ENCODE results near the gene CEBPG.
A peak's percentile ranks its signal among the peaks of the same experiment; 100 is the strongest.

Gene CEBPG

DNA sequence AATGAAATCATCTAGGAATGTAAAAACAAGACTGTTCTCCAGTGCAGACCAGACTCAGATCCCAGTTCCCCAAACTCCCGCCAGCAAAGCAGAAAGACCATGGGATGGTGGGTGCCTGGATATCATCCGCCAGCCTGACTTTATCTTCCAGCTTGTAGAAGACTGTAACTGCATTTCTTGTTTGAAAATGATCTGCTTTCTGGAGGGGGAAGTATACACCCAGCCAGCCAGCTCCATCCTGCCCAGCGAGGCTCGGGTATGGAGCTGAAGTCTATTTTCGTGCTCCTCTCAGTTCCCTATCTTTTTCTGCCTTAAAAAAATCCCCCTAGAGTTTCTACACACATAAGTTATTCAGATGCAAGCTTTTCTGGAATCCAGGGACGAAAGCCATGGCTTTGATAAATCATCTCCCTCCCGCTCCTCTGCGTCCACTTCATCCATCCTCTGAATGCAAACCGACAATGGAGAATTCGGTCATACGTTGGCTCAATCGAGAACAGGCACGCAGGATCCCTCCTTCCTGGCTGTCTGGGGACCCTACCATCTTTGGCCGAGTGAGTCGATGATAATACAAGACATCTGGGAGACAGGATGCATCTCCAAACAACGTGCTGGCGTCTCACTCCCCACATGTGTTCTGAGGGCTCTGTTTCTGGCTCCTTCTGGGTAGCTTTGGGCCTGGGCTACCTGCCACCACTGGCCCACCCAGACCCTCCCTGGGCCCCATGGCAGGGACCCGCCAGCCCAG is 31.2 kb downstream of the CEBPG start:
- no peak for DNase-seq (ENCODE audit: low spot score)
- H3K27ac ChIP-seq, result no peak overlapping the region
- TF ChIP-seq, protein P1, sequence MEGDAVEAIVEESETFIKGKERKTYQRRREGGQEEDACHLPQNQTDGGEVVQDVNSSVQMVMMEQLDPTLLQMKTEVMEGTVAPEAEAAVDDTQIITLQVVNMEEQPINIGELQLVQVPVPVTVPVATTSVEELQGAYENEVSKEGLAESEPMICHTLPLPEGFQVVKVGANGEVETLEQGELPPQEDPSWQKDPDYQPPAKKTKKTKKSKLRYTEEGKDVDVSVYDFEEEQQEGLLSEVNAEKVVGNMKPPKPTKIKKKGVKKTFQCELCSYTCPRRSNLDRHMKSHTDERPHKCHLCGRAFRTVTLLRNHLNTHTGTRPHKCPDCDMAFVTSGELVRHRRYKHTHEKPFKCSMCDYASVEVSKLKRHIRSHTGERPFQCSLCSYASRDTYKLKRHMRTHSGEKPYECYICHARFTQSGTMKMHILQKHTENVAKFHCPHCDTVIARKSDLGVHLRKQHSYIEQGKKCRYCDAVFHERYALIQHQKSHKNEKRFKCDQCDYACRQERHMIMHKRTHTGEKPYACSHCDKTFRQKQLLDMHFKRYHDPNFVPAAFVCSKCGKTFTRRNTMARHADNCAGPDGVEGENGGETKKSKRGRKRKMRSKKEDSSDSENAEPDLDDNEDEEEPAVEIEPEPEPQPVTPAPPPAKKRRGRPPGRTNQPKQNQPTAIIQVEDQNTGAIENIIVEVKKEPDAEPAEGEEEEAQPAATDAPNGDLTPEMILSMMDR (conservative IDR thresholded peaks at IDR 0.05; ENCODE audit: low read depth), result no peak
- CTCF ChIA-PET, result interaction anchor here (2.0 to 2.8 kb wide), 3 partner anchors 163 to 170 kb away, joined by 6 to 50 read pairs (median 14); no protein-coding TSS in a partner anchor
- POLR2A ChIA-PET (ENCODE audit: low non-redundant PET), result no interaction called here

DNA sequence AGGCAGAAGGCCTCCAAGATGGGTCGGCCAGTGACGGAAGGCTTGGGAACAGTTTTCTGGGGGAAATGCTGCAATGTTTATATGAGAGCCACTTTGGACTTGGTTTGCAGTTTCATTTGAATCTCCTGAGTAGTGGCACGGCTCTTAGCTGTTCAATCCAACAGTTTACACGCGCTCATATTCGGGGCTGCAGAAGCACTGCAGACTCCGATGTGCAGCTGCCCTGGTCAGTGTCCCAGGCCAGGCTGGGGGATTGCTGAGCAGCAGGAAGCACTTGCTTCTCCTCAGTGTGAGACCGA is 31.7 kb downstream of the CEBPG start:
- H3K27ac ChIP-seq, result no peak overlapping the region
- TF ChIP-seq, protein P1 (conservative IDR thresholded peaks at IDR 0.05; ENCODE audit: low read depth), result no peak
- DNase-seq (ENCODE audit: low spot score), result no peak
- ChIA-PET POLR2A (ENCODE audit: low non-redundant PET) (no interaction called here), CTCF (interaction anchor here (0.7 to 2.7 kb wide), 4 partner anchors 163 to 1884 kb away, joined by 3 to 50 read pairs (median 14); no protein-coding TSS in a partner anchor)

DNA sequence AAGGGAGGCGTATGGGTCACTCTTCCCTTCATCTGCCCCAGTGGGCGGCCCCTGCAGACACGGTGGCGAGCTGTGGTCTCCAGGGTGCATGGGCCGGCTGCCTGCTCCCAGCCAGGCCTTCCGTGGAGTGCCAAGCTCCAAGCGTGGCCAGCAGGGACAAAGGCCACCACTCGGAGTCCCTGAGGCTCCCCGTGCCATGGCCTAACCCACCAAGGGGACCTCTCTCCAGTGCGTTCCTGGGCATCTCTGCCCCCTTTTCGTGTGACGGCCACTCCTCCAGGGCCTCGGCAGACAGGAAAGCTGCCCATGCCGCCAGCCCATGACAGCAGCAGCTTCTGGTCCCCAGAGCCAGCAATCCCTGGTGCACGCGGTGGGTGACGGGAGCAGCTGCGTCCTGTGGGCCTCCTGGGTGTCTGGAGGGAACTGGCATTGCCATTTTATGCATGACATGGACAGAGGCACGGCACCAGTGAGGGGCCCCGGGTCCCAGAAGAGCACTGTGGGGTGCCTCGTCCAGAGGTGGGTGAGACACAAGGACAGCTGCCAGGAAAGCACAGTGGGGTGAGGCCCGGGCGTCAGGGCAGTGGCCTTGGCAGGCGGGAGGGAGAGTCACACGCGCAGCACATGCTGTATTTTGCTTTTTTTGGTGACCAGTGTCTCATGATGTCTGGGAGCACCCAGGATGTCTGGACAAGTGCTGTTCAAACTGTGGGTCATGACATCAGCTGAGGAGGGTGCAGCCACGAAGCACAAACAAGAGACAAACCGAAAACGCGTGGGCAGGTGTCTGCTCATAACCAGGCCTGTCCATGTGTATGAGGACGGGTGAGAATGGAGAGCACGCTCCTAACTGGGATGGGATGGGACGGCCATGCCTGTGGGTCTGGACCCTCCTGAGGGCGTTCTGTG is 32.3 kb downstream of the CEBPG start:
- TF ChIP-seq, protein P1 (conservative IDR thresholded peaks at IDR 0.05; ENCODE audit: low read depth), result no peak
- ChIA-PET CTCF (interaction anchor here (0.6 to 2.7 kb wide), 20 partner anchors 11 to 1884 kb away, joined by 3 to 50 read pairs (median 4); partner anchors contain the start of gene CEBPA), POLR2A (ENCODE audit: low non-redundant PET) (no interaction called here)
- H3K27ac ChIP-seq, result no peak overlapping the region
- DNase-seq (ENCODE audit: low spot score), result no peak

DNA sequence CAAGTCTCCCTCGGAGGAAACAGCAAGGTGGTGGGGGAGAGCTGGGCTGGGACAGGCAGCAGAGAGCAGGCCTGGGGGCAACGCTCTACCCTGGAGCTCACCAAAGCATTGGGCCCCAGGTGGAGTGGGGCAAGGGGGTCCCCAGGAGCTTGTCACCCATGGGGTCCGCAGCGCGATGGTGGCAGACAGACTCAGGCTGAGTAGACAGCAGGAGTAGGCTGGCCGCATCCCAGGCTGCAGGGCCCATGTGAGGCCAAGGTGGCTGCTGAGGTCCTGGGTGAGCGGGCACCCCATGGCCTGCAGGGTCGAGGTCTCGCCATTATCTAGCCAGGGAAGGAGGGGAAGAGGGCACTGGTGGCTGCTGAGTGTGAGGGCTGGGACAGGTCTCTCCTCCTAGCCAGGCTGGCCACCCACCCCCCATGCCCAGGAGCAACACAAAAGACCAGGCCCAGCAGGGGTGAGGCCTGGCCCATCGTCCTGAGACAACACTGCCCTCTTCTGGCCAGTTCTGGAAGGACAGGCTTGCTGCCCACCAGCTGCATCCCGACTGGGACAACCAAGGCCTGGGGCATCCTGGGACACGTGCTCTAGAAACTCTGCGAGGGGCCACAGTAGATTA is 33.1 kb downstream of the CEBPG start:
- DNase-seq (ENCODE audit: low spot score), result peak; percentile 66
- TF ChIP-seq, protein P1 (conservative IDR thresholded peaks at IDR 0.05; ENCODE audit: low read depth), result peak; percentile 89
- CTCF ChIA-PET, result interaction anchor here (0.5 to 2.7 kb wide), 35 partner anchors 10 to 363 kb away, joined by 3 to 50 read pairs (median 3); partner anchors contain the start of gene CEBPA
- POLR2A ChIA-PET (ENCODE audit: low non-redundant PET), result no interaction called here
- no peak overlapping the region for H3K27ac ChIP-seq

DNA sequence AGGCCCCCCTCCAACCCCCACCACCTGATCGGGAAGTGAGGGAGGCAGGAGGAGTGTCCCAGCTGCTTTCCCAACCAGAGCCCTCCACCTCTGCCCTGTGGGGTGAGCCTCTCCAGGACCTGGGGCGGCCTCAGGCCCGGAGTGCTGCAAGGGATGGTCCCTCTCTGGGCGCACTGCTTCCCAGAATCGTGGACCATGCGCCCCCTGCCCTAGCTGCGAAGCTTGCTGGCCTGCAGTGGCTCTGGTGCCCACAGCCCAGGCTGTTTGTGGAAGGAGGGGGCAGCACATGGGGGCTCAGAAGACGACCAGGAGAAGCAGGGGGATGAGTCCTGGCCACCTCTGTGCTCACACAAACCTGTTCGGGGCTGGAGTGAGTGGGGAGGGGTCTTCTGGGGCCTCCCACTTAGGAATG is 33.6 kb downstream of the CEBPG start:
- POLR2A ChIA-PET (ENCODE audit: low non-redundant PET), result no interaction called here
- no peak for DNase-seq (ENCODE audit: low spot score)
- TF ChIP-seq, protein P1 (conservative IDR thresholded peaks at IDR 0.05; ENCODE audit: low read depth), result peak; percentile 38; the same call in 1 of the 2 replicates
- CTCF ChIA-PET, result interaction anchor here (0.5 to 2.7 kb wide), 23 partner anchors 9 to 304 kb away, joined by 3 to 50 read pairs (median 4); no protein-coding TSS in a partner anchor
- no peak overlapping the region for H3K27ac ChIP-seq

DNA sequence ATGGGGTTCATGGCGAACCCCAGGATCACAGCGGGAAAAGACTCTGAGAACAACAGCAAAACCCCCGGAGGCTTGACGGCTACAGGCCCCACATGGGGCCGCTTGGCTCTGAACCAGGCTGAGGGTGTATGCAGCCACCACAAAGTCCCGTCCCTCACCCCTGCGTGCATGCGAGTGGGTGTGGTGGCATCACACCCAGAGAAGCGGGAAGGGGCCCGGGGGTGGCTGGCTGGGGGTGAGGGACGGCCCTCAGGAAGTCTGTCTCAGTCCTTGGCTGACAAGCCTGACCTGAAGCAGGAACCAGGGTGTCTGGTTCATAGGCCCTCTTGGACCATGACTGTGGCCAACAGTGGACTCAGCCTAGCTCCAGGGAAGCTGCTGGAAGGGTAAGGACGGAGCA is 34.2 kb downstream of the CEBPG start:
- ChIA-PET POLR2A (ENCODE audit: low non-redundant PET) (no interaction called here), CTCF (interaction anchor here (0.7 to 0.9 kb wide), 3 partner anchors 11 to 172 kb away, joined by 3 to 5 read pairs (median 4); no protein-coding TSS in a partner anchor)
- TF ChIP-seq, protein P1 (conservative IDR thresholded peaks at IDR 0.05; ENCODE audit: low read depth), result no peak
- no peak for DNase-seq (ENCODE audit: low spot score)
- no peak overlapping the region for H3K27ac ChIP-seq
